SK-N-SH (cell line): ENCODE data around the gene PTPN12. TPM values are rescaled to one million over a fixed set of nuclear protein-coding genes. Genes with fewer than 3 reads are reported as not detected.

Source experiments
- CTCF ChIA-PET: fragments of 300-600, 350-600 bp; formaldehyde crosslinking; extraction: SDS; loops from one replicate; lab custom pipeline; 2021; lab: Yijun Ruan, JAX
- POLR2A ChIA-PET: fragments of 350-600 bp; sonication (Branson Sonifier 250); formaldehyde crosslinking; extraction: SDS; loops from one replicate; lab custom pipeline; 2020; ENCODE audit warnings: antibody characterized with exemption, inconsistent platforms; lab: Yijun Ruan, JAX
- DNase-seq: peaks from one replicate; pipeline ENCODE4 v3.0.0; 2012
- H2AFZ ChIP-seq: fragments of 200-600 bp; sonication (generic); 2 replicates; pipeline ENCODE4 v1.8.1; 2016; ENCODE audit warnings: antibody characterized with exemption, mild to moderate bottlenecking, low read depth
- H3F3A ChIP-seq: fragments of 200-600 bp; sonication (generic); replicated peaks from 2 replicates; pipeline ENCODE3; 2016; ENCODE audit warnings: antibody characterized with exemption, mild to moderate bottlenecking; ENCODE audit not compliant: insufficient read depth
- H3K27ac ChIP-seq, 2 experiments: fragments of 200-500 bp in 1 of 2; fragments of 200-600 bp in 1 of 2; sonication (Bioruptor generic) in 1 of 2; sonication (generic), shearing (Covaris generic) in 1 of 2; 2 replicates each; pipeline versions ENCODE4 v1.5.1 to v1.6.1; 2014 to 2016; ENCODE audit warnings: low read depth in 2 of 2, inconsistent platforms in 1 of 2, low read length in 1 of 2, mild to moderate bottlenecking in 1 of 2, mixed read lengths in 1 of 2
- H3K27me3 ChIP-seq: fragments of 200-600 bp; sonication (generic), shearing (Covaris generic); 2 replicates; pipeline ENCODE4 v1.6.1; 2016; ENCODE audit warnings: mixed run types; ENCODE audit not compliant: insufficient read depth
- H3K36me3 ChIP-seq, 2 experiments: fragments of 200-500 bp in 1 of 2; fragments of 200-600 bp in 1 of 2; sonication (Bioruptor generic) in 1 of 2; sonication (generic) in 1 of 2; replicated peaks in 1 of 2; 2 replicates each; pipeline versions ENCODE3 to v1.5.1; 2014 to 2016; ENCODE audit warnings: low read length in 1 of 2, mild to moderate bottlenecking in 1 of 2; ENCODE audit not compliant: insufficient read depth in 2 of 2, control insufficient read depth in 1 of 2
- H3K4me1 ChIP-seq, 2 experiments: fragments of 200-500 bp in 1 of 2; fragments of 200-600 bp in 1 of 2; sonication (Bioruptor generic) in 1 of 2; sonication (generic), shearing (Covaris generic) in 1 of 2; 2 replicates each; pipeline versions ENCODE4 v1.5.1 to v1.6.1; 2014 to 2016; ENCODE audit warnings: low read depth in 1 of 2, low read length in 1 of 2, mixed run types in 1 of 2; ENCODE audit not compliant: insufficient read depth in 2 of 2, control insufficient read depth in 1 of 2
- H3K4me2 ChIP-seq: fragments of 200-600 bp; sonication (generic), shearing (Covaris generic); 2 replicates; pipeline ENCODE4 v1.6.1; 2017; ENCODE audit warnings: mixed run types
- H3K4me3 ChIP-seq, 2 experiments: fragments of 200-500 bp in 1 of 2; fragments of 200-600 bp in 1 of 2; sonication (Bioruptor generic) in 1 of 2; sonication (generic), shearing (Covaris generic) in 1 of 2; 2 replicates each; pipeline versions ENCODE4 v1.5.1 to v1.8.1; 2014 to 2016; ENCODE audit warnings: low read depth in 2 of 2, inconsistent platforms in 1 of 2, low read length in 1 of 2, mild to moderate bottlenecking in 1 of 2, mixed read lengths in 1 of 2, moderate library complexity in 1 of 2
- H3K79me2 ChIP-seq: fragments of 200-600 bp; sonication (generic); 2 replicates; pipeline ENCODE4 v1.8.1; 2017; ENCODE audit warnings: mild to moderate bottlenecking; ENCODE audit not compliant: insufficient read depth
- H3K9ac ChIP-seq: fragments of 200-600 bp; sonication (generic); 2 replicates; pipeline ENCODE4 v1.6.1; 2017; ENCODE audit warnings: mixed run types
- H3K9me2 ChIP-seq: fragments of 200-600 bp; sonication (generic); 2 replicates; pipeline ENCODE4 v1.6.1; 2017; ENCODE audit warnings: mixed run types
- H3K9me3 ChIP-seq: fragments of 200-600 bp; sonication (generic); 2 replicates; pipeline ENCODE4 v1.6.1; 2017; ENCODE audit warnings: mixed run types, mild to moderate bottlenecking, moderate library complexity
- H4K20me1 ChIP-seq: fragments of 200-600 bp; sonication (generic); 2 replicates; pipeline ENCODE4 v1.6.1; 2017; ENCODE audit warnings: mild to moderate bottlenecking, mixed run types; ENCODE audit not compliant: insufficient read depth
- ELF1 ChIP-seq: IDR thresholded peaks from 2 replicates; pipeline ENCODE4 v1.4.0; 2012
- EP300 ChIP-seq, 2 experiments: IDR thresholded peaks; 2 replicates each; pipeline versions ENCODE4 v1.4.0 to v1.6.1; 2012; ENCODE audit warnings: borderline replicate concordance in 1 of 2, low read depth in 1 of 2, low read length in 1 of 2
- EZH2phosphoT487 ChIP-seq: fragments of 200-600 bp; sonication (generic); IDR thresholded peaks from 2 replicates; pipeline ENCODE4 v1.6.1; 2017; ENCODE audit warnings: low read depth, mixed run types, mild to moderate bottlenecking, antibody characterized with exemption, moderate library complexity, borderline replicate concordance
- FOXM1 ChIP-seq: IDR thresholded peaks from 2 replicates; pipeline ENCODE4 v1.4.0; 2012; ENCODE audit warnings: low read depth, mild to moderate bottlenecking
- GABPA ChIP-seq: IDR thresholded peaks from 2 replicates; pipeline ENCODE4 v1.4.0; 2012; ENCODE audit warnings: low read depth, mild to moderate bottlenecking
- GATA2 ChIP-seq: sonication (generic); formaldehyde crosslinking; IDR thresholded peaks from 2 replicates; pipeline ENCODE4 v1.5.0; 2020; ENCODE audit warnings: mild to moderate bottlenecking, missing genetic modification reagents
- JUND ChIP-seq: IDR thresholded peaks from 2 replicates; pipeline ENCODE4 v1.4.0; 2012
- MEF2A ChIP-seq: IDR thresholded peaks from 2 replicates; pipeline ENCODE4 v1.4.0; 2012; ENCODE audit warnings: low read depth, borderline replicate concordance
- NFIC ChIP-seq: IDR thresholded peaks from 2 replicates; pipeline ENCODE4 v1.4.0; 2012; ENCODE audit warnings: borderline replicate concordance
- NRF1 ChIP-seq: IDR thresholded peaks from 2 replicates; pipeline ENCODE4 v1.6.1; 2012; ENCODE audit warnings: low read depth, mild to moderate bottlenecking, low read length
- RAD21 ChIP-seq: IDR thresholded peaks from 2 replicates; pipeline ENCODE4 v1.6.1; 2012; ENCODE audit warnings: mild to moderate bottlenecking, low read length
- RCOR1 ChIP-seq: fragments of 150-350 bp; IDR thresholded peaks from 2 replicates; pipeline ENCODE4 v1.6.1; 2017; ENCODE audit warnings: antibody characterized with exemption, low read length
- RFX5 ChIP-seq: IDR thresholded peaks from 2 replicates; pipeline ENCODE4 v1.6.1; 2012; ENCODE audit warnings: mild to moderate bottlenecking, improper control_type of control experiment, low read length
- SIN3A ChIP-seq: IDR thresholded peaks from 2 replicates; pipeline ENCODE4 v1.6.1; 2012; ENCODE audit warnings: low read depth, mild to moderate bottlenecking, low read length, moderate library complexity, borderline replicate concordance
- TAF1 ChIP-seq: IDR thresholded peaks from 2 replicates; pipeline ENCODE4 v1.6.1; 2012; ENCODE audit warnings: low read depth, mild to moderate bottlenecking, low read length, moderate library complexity, borderline replicate concordance
- TCF12 ChIP-seq: IDR thresholded peaks from 2 replicates; pipeline ENCODE4 v1.4.0; 2012
- TEAD4 ChIP-seq: IDR thresholded peaks from 2 replicates; pipeline ENCODE4 v1.4.0; 2012; ENCODE audit warnings: mild to moderate bottlenecking, borderline replicate concordance; ENCODE audit not compliant: insufficient read depth
- USF1 ChIP-seq: IDR thresholded peaks from 2 replicates; pipeline ENCODE4 v1.4.0; 2012; ENCODE audit warnings: low read depth, borderline replicate concordance
- YY1 ChIP-seq: IDR thresholded peaks from 2 replicates; pipeline ENCODE4 v1.4.0; 2012; ENCODE audit warnings: low read depth, mild to moderate bottlenecking
- ZBTB33 ChIP-seq: IDR thresholded peaks from 2 replicates; pipeline ENCODE4 v1.4.0; 2012; ENCODE audit warnings: low read depth, borderline replicate concordance
- WGBS: methylation state at CpG from one replicate; pipeline ENCODE4 v1.1.6; 2017; ENCODE audit warnings: low lambda C conversion rate; 5-methylcytosine and 5-hydroxymethylcytosine counted together
- polyA plus RNA-seq, 3 experiments: library from polyadenylated mRNA; depleted of rRNA; stranded (reverse); fragments of >200 nt; gene quantifications; 2 replicates each; pipeline ENCODE4 v1.2.3, GENCODE V29; 2012
- TF ChIP-seq, protein P1 (sequence below): IDR thresholded peaks from 2 replicates; pipeline ENCODE4 v1.4.0; 2012; ENCODE audit warnings: low read depth

Gene PTPN12
- polyA plus RNA-seq, 1 of the 3 experiments (the other 2 are of a cell fraction), result 23.3 TPM

- TF ChIP-seq ZBTB33 (no peak), SIN3A (no peak), NFIC (no peak), RAD21 (no peak), GATA2 (CRISPR knock-in tag) (no peak)
These were observed 48.1 kb upstream of the PTPN12 start (continued) for GRCh38 chr7:77488986-77489385.

DNA sequence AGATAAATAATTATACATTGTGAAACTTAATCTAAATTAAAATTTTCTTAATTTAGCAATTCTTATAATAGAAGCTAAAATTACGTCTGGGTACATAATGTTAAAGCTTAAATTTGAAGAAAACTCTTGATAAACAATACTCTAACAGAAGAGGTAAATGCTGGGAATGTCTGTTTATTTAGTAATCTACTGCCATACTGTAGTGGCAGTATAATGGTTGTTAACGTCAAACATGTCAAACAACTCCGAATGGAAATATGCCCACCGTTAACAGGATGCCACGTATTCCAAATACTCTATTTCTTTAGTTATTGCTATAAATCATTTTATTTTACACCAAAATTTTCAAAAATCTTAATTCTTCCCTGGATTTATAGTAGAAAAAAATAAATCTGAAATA lies 40.0 kb upstream of the PTPN12 start:
- no peaks in the 10 kb centered on the region for H3K4me1 ChIP-seq
- H3K9me3 ChIP-seq, result no peaks in the 10 kb centered on the region
- H4K20me1 ChIP-seq, result no peaks in the 10 kb centered on the region
- DNase-seq, result no peak
- no peak overlapping the region for H3K27ac ChIP-seq
- no peaks in the 10 kb centered on the region for H3K36me3 ChIP-seq
- H3K27me3 ChIP-seq, result no peaks in the 10 kb centered on the region
- no peaks in the 10 kb centered on the region for H3K9me2 ChIP-seq
- H3K4me2 ChIP-seq, result no peak overlapping the region
- ChIA-PET POLR2A (no interaction called here), CTCF (no interaction called here)
- H3K79me2 ChIP-seq, result no peaks in the 10 kb centered on the region
- no peak overlapping the region for H3K9ac ChIP-seq
- TF ChIP-seq FOXM1, result no peak
- H2AFZ ChIP-seq, result no peak overlapping the region
- H3F3A ChIP-seq, result no peaks in the 10 kb centered on the region
- H3K4me3 ChIP-seq, result no peak overlapping the region
- 92% methylated on average over 5 of the region's 5 CpGs for WGBS

- Histone ChIP-seq H3K27me3 (no peaks in the 10 kb centered on the region), H3K9me3 (no peaks in the 10 kb centered on the region), H3K9me2 (no peaks in the 10 kb centered on the region), H4K20me1 (no peaks in the 10 kb centered on the region), H3K27ac (no peak overlapping the region), H3K4me3 (no peak overlapping the region), H3K9ac (no peak overlapping the region), H3K36me3 (no peaks in the 10 kb centered on the region), H3F3A (no peaks in the 10 kb centered on the region), H3K4me2 (no peak overlapping the region), H3K4me1 (no peaks in the 10 kb centered on the region), H3K79me2 (no peaks in the 10 kb centered on the region), H2AFZ (no peak overlapping the region)
- ChIA-PET CTCF (no interaction called here), POLR2A (no interaction called here)
- WGBS, result 82% methylated on average over 6 of the region's 6 CpGs
- no peak for DNase-seq
- TF ChIP-seq RCOR1 (no peak), TCF12 (no peak)
These were observed 38.3 kb upstream of the PTPN12 start for GRCh38 chr7:77498659-77499379.

GRCh38 chr7:77501192-77501515 lies 35.9 kb upstream of the PTPN12 start:
- Histone ChIP-seq H2AFZ (no peak overlapping the region), H3K9me3 (no peaks in the 10 kb centered on the region)

More at GRCh38 chr7:77501192-77501515, 35.9 kb upstream of the PTPN12 start:
- no peaks in the 10 kb centered on the region for H3K79me2 ChIP-seq
- 74% methylated on average over 1 of the region's 1 CpG for WGBS
- H3K4me2 ChIP-seq, result no peak overlapping the region
- no peaks in the 10 kb centered on the region for H3K36me3 ChIP-seq
- no peak overlapping the region for H3K4me3 ChIP-seq
- H3K27me3 ChIP-seq, result no peaks in the 10 kb centered on the region
- H3K9ac ChIP-seq, result no peak overlapping the region
- no peaks in the 10 kb centered on the region for H4K20me1 ChIP-seq
- H3F3A ChIP-seq, result no peaks in the 10 kb centered on the region
- DNase-seq, result no peak
- no peak overlapping the region for H3K27ac ChIP-seq
- CTCF ChIA-PET, result no interaction called here
- H3K4me1 ChIP-seq, result no peaks in the 10 kb centered on the region
- POLR2A ChIA-PET, result no interaction called here
- no peak for TF ChIP-seq NRF1
- TF ChIP-seq TCF12, result no peak
- TF ChIP-seq JUND, result no peak
- TF ChIP-seq YY1, result no peak
- TF ChIP-seq SIN3A, result no peak
- no peak for TF ChIP-seq USF1
- TF ChIP-seq EZH2phosphoT487, result no peak
- TF ChIP-seq MEF2A, result no peak
- no peak for TF ChIP-seq GABPA
- no peak for TF ChIP-seq TEAD4
- TF ChIP-seq, protein P1, sequence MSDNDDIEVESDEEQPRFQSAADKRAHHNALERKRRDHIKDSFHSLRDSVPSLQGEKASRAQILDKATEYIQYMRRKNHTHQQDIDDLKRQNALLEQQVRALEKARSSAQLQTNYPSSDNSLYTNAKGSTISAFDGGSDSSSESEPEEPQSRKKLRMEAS, result no peak
- TF ChIP-seq RFX5, result no peak
- no peak for TF ChIP-seq GATA2 (CRISPR knock-in tag)
- TF ChIP-seq TAF1, result no peak
- TF ChIP-seq NFIC, result no peak
- TF ChIP-seq RCOR1, result no peak
- no peak for TF ChIP-seq ELF1
- TF ChIP-seq EP300 (IDR thresholded peaks at IDR 0.05; ENCODE audit: borderline replicate concordance in 1 of 2, low read depth in 1 of 2, low read length in 1 of 2), result no peak
- no peaks in the 10 kb centered on the region for H3K9me2 ChIP-seq
